Measurements from ENCODE around the gene SUGCT.

Gene SUGCT

GRCh38 chr7:40134428-40135316, at the start of gene SUGCT, which contains the start of gene MPLKIP:
TSS of gene SUGCT (plus strand) at chr7:40135005.
TSS of gene MPLKIP (minus strand) at chr7:40134622. CDS start at chr7:40134567, 55 bp downstream.
- peak; percentile 58 for TF ChIP-seq CTCF (conservative IDR thresholded peaks at IDR 0.05; ENCODE audit: low read depth, low read length)
- peak; percentile 92 for DNase-seq (ENCODE audit: low read depth)

GRCh38 chr7:40092182-40092581, 42.6 kb upstream of the SUGCT start:
- no peak for DNase-seq (ENCODE audit: low read depth)
- TF ChIP-seq CTCF (conservative IDR thresholded peaks at IDR 0.05; ENCODE audit: low read depth, low read length): no peak
- no peak overlapping the region for H3K4me3 ChIP-seq (ENCODE audit: low read depth, low read length)

More at GRCh38 chr7:40134428-40135316, at the start of gene SUGCT, which contains the start of gene MPLKIP:
- peak within 1 kb of the TSS; percentile 93 for H3K4me3 ChIP-seq (ENCODE audit: low read depth, low read length)

GRCh38 chr7:40093631-40094350, 41.0 kb upstream of the SUGCT start:
- no peak overlapping the region for H3K4me3 ChIP-seq (ENCODE audit: low read depth, low read length)
- no peak for DNase-seq (ENCODE audit: low read depth)
- TF ChIP-seq CTCF (conservative IDR thresholded peaks at IDR 0.05; ENCODE audit: low read depth, low read length): no peak

GRCh38 chr7:40095230-40095629, 39.6 kb upstream of the SUGCT start:
- H3K4me3 ChIP-seq (ENCODE audit: low read depth, low read length): no peak overlapping the region
- no peak for DNase-seq (ENCODE audit: low read depth)
- TF ChIP-seq CTCF (conservative IDR thresholded peaks at IDR 0.05; ENCODE audit: low read depth, low read length): no peak

- H3K4me3 ChIP-seq (ENCODE audit: low read depth, low read length): no peak overlapping the region
- no peak for TF ChIP-seq CTCF (conservative IDR thresholded peaks at IDR 0.05; ENCODE audit: low read depth, low read length)
- no peak for DNase-seq (ENCODE audit: low read depth)
These were observed 39.0 kb upstream of the SUGCT start for GRCh38 chr7:40095695-40096327.

GRCh38 chr7:40097728-40098127, 37.1 kb upstream of the SUGCT start:
- no peak overlapping the region for H3K4me3 ChIP-seq (ENCODE audit: low read depth, low read length)
- TF ChIP-seq CTCF (conservative IDR thresholded peaks at IDR 0.05; ENCODE audit: low read depth, low read length): no peak
- DNase-seq (ENCODE audit: low read depth): no peak

Data from choroid plexus epithelial cell (primary cell).